Sigmoid colon (tissue), 4 donors: ENCODE measurements around the gene MCF2L.

Experiments used
- EP300 ChIP-seq, 4 donors: sonication (generic); formaldehyde crosslinking; IDR thresholded peaks; one replicate each; pipeline ENCODE4 v1.6.1; 2017; ENCODE audit warnings: antibody characterized with exemption in 4 of 4
- POLR2A ChIP-seq, 2 donors: fragments of 450-650 bp; IDR thresholded peaks; one replicate each; pipeline ENCODE4 v1.6.1; 2016; ENCODE audit warnings: antibody characterized with exemption in 2 of 2, mild to moderate bottlenecking in 2 of 2, moderate library complexity in 2 of 2
- POLR2AphosphoS5 ChIP-seq, 4 donors: sonication (generic); formaldehyde crosslinking; IDR thresholded peaks; one replicate each; pipeline ENCODE4 v1.6.1; 2017; ENCODE audit warnings: antibody characterized with exemption in 4 of 4
- TF ChIP-seq, protein P1 (sequence below), 4 experiments: fragments of 450-650 bp in 3 of 4; fragments of 200-600 bp in 1 of 4; IDR thresholded peaks; one replicate each; pipeline ENCODE4 v1.5.1; 2016 to 2019; ENCODE audit warnings: antibody characterized with exemption in 4 of 4, mild to moderate bottlenecking in 3 of 4, moderate library complexity in 2 of 4

DNA sequence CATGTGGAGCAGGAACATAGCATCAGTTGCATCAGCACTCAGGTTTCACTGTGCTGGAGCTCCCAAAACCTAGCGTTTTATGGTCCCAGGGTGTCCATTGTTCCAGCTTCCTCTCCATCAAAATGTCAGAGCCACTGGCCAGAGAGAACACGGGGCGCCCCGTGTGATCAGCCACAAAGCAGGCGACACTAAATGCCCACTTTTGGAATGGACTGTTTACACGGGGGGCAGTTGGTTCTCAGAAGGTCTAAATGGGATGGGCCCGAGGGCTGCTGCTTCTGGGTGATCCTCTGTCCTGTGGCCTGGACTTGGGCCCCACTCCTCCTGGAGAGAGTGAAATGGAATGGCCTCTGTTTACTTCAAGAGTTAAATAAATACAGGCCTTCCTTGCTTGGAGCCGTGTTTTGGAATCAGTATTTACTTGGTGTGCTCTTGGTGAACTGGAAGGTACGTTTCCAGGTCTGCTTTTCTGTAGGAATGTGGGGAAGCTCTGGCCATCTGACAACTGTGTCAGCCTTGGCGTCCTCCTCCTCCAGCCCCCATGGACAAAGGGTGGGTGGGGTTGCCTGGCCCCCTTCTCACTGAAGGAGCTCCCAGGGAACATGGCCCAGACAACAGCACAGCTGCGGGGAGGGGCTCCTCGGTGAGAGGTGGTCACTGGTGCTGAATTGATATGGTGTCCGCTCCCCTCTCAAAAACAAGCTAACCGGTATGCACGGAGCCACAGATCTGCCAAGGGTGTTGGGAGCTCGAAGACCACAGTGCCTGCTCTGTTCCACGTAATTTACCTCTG lies 16.1 kb upstream of the MCF2L start:
- no peak for TF ChIP-seq POLR2AphosphoS5 (IDR thresholded peaks at IDR 0.05)
- TF ChIP-seq, protein P1, sequence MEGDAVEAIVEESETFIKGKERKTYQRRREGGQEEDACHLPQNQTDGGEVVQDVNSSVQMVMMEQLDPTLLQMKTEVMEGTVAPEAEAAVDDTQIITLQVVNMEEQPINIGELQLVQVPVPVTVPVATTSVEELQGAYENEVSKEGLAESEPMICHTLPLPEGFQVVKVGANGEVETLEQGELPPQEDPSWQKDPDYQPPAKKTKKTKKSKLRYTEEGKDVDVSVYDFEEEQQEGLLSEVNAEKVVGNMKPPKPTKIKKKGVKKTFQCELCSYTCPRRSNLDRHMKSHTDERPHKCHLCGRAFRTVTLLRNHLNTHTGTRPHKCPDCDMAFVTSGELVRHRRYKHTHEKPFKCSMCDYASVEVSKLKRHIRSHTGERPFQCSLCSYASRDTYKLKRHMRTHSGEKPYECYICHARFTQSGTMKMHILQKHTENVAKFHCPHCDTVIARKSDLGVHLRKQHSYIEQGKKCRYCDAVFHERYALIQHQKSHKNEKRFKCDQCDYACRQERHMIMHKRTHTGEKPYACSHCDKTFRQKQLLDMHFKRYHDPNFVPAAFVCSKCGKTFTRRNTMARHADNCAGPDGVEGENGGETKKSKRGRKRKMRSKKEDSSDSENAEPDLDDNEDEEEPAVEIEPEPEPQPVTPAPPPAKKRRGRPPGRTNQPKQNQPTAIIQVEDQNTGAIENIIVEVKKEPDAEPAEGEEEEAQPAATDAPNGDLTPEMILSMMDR (IDR thresholded peaks at IDR 0.05) = no peak
- no peak for TF ChIP-seq EP300 (IDR thresholded peaks at IDR 0.05)
- TF ChIP-seq POLR2A (IDR thresholded peaks at IDR 0.05) = no peak
